Skeletal muscle cell (primary cell): ENCODE results near the gene ARHGAP30.
"Not testable (repeated sequence)": the region's sequence is repeated elsewhere in the genome, so short reads cannot be mapped to it uniquely, and the experiment has no call there.

Experiments
- DNase-seq: peaks from one replicate; pipeline ENCODE4 v3.0.0-alpha.2; 2010; ENCODE audit warnings: low read depth
- H3K4me3 ChIP-seq: 2 replicates; pipeline ENCODE4 v1.5.1; 2011; ENCODE audit warnings: low read depth, mild to moderate bottlenecking, control low read depth, low read length, moderate library complexity

ARHGAP30 gene

GRCh38 chr1:161074676-161075368 lies 5.1 kb upstream of the ARHGAP30 start:
- H3K4me3 ChIP-seq: no peak overlapping the region

DNA sequence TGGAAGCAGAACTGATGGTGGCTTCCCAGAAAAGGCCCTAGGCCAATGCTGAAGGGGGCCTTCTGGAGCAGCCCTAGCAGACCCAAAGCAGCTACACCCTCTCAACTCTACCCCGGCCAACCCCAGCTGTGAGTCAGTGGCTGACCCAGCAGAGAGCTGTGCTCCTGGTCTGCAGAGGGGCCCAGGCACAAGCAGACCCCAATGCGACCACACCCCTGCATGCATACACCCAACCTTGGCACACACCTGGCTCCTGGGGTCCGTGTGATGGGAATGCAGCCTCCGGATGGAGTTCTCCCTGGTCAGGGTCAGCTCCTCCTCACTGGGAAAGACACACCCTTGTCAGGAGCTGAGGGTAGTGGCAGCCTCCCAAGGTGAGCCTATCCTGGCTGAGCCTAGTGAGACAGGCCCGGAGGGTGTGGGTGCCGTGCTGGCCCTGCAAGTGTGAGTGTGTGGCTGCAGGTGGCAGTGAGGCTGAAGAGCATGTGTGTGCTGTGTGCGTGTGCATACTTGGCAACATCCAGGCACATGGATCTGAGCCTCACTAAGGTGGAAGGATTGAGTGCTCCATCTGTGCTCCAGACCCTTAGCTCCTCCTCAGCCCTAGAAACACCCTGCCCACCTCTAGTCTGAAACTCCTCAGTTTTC lies 3.9 kb upstream of the ARHGAP30 start:
- H3K4me3 ChIP-seq: no peak overlapping the region
- no peak for DNase-seq

More at GRCh38 chr1:161074676-161075368, 5.1 kb upstream of the ARHGAP30 start:
- DNase-seq: no peak

GRCh38 chr1:161072751-161073449 lies 3.2 kb upstream of the ARHGAP30 start:
- no peak overlapping the region for H3K4me3 ChIP-seq
- DNase-seq: no peak

- DNase-seq: no peak
- H3K4me3 ChIP-seq: no peak overlapping the region
Measured at GRCh38 chr1:161071886-161072371, 2.2 kb upstream of the ARHGAP30 start.

- H3K4me3 ChIP-seq: no peak overlapping the region
- no peak for DNase-seq
Measured at GRCh38 chr1:161070761-161071160, 1.1 kb upstream of the ARHGAP30 start.

GRCh38 chr1:161069241-161069640 lies 450 bp downstream of the ARHGAP30 start:
- H3K4me3 ChIP-seq: no peak overlapping the region
- DNase-seq: no peak

DNA sequence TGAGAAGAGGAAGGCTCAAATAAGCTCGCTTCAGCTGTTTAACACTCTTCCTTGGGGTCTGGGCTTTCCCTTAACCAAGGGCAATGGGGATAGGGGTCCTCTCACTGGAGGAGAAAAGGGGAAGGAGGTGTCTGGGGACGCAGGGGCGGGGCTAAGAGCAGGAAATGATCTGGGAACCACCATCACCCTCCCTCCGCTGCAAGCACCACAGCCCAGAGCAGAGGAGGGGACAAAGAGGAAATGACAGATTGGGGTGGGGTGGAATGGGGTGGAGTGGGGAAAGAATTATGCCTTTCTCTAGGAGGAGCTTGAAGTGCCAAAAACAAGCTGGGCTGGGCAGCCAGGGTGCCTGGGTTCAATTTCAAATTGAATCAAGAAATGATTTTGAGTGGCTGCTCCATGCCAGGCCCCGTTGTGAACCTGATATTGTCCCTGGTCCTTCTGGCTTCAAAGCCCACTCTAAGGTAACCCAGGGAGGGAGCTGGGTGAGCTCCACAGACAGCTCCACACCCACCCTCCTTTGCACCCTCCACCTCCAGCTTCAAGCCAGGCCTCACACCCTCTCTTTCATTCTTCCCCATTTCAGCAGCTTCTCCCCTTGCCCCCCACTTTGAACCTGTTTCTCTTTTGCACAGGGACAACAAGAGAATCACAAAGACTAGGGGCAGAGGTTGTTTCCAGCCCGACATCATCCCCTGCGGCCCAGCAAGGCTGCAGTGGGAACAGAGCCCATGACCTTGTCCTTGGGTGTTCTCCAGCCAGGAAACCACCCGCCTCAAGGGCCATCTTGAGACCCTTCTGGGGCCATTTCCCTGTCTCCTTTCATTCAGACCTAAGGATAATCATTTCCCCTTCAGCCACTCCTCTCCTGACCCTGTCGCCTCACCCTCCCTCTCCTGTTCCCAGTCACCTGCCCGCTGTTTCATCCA lies 1.1 kb downstream of the ARHGAP30 start:
- DNase-seq: no peak
- H3K4me3 ChIP-seq: no peak overlapping the region

- no peak for DNase-seq
- H3K4me3 ChIP-seq: no peak overlapping the region
Measured at GRCh38 chr1:161066694-161067093, 3.0 kb downstream of the ARHGAP30 start.

DNA sequence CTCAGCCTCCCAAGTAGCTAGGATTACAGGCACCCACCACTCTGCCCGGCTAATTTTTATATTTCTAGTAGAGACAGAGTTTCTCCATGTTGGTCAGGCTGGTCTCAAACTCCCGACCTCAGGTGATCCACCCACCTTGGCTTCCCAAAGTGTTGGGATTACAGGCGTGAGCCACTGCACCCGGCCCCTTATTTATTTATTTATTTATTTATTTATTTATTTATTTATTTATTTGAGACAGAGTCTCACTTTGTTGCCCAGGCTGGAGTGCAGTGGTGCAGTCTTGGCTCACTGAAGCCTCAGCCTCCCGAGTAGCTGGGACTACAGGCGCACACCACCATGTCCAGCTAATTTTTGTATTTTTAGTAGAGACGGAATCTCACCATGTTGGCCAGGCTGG lies 4.0 kb downstream of the ARHGAP30 start:
- not testable (repeated sequence) for DNase-seq, H3K4me3 ChIP-seq

GRCh38 chr1:161063936-161064335 lies 5.8 kb downstream of the ARHGAP30 start:
- DNase-seq, H3K4me3 ChIP-seq: not testable (repeated sequence)

GRCh38 chr1:161061419-161061818 lies 8.3 kb downstream of the ARHGAP30 start:
- DNase-seq: no peak

DNA sequence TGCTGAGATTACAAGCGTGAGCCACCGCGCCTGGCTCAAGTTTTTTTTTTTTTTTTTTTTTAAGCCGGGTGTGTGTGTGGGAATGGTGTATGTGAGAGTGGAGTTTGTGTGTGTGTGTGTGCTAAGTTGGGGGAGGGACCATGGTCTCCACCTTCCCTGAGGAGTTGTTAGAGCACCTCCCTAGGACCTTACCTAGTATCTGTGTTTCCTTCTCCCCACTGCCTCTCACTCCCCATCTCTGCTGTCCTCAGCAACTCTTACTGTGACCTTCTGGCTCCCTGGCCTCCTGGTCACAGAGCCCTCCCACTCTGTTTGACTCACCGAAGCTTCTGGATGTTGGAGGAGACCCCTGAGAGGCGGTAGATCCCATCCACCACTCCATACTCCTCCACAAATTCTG lies 10.4 kb downstream of the ARHGAP30 start:
- DNase-seq: no peak
- H3K4me3 ChIP-seq: no peak overlapping the region

More at GRCh38 chr1:161061419-161061818, 8.3 kb downstream of the ARHGAP30 start:
- H3K4me3 ChIP-seq: no peak overlapping the region

DNA sequence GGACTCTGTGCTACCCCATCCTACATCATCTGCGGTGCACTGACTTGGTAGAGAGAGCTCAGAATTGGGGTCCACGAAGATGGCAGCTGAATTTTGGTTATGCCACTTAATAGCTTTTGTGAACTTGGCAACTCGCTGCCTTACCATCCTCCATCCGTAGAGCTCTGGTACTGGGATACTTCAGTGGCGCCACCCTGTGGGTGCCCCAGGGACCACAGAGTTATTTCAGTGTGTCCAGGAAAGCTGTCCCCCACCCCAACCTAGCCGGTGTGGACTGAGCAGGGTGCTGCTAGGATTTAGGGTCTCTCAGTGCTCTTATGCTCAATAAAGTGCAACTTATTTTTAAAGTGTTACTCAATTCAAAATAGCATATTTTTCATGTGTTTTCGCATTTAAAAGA lies 14.9 kb downstream of the ARHGAP30 start:
- DNase-seq: no peak
- H3K4me3 ChIP-seq: no peak overlapping the region

DNA sequence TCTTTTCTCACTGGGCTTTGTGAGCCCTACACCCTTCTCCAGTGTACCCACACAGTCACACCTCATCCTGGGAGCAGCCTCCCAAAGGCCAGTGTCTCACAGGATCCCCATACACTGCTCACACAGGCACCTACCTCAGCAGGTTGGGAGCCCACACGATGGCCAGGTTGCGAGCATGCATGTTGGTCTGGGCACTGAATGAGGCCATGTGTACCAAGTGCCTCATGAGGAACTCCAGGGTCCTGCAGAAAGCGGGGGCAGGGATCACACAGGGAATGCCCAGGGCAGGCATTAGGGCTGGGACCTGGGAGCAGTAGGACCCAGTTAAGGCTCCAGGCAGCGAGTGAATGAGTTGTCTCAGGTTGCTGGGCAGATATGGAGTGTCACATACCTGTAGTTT lies 15.5 kb downstream of the ARHGAP30 start:
- H3K4me3 ChIP-seq: no peak overlapping the region
- no peak for DNase-seq

GRCh38 chr1:161052899-161053298 lies 16.8 kb downstream of the ARHGAP30 start:
- no peak for DNase-seq
- H3K4me3 ChIP-seq: no peak overlapping the region

- no peak for DNase-seq
- H3K4me3 ChIP-seq: no peak overlapping the region
Measured at GRCh38 chr1:161051219-161051618, 18.5 kb downstream of the ARHGAP30 start.

DNA sequence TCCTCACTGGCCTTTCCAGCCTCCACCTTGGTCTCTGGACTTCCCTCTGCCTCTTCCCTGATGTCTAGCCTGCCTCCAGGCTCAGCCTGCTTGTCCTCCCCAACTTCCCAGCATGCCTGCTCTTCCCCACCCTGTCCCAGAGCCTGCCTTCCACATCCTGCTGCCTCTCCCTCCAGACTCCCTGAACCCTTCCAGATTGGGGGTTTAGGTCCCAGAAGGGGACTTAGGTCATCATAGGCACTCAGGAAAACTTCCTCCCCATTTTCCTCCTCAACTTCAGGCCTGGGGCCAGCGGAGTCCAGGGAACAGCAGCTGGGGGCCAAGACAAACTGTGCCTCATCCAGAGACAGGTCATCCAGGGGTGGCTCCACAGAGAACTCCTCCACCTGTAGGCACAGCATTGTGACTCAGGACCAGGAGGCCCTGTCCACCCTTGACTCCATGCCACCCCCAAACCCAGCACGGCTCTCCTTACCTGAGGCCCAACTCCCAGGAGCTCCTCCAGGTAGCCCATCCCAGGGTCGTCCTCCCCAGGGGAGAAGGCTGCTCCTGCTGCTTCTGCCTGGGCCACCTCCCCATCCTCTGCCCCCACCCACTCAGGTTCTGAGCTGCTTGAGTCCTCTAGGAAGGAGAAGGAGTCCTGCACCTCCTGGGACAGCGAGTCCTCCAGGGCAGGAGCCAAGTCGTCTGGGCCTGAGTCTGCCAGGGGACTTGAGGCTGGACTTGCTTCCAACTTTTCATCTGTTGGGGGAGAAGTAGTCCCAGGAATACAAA lies 20.6 kb downstream of the ARHGAP30 start:
- no peak overlapping the region for H3K4me3 ChIP-seq
- DNase-seq: no peak
